A549 (cell line): ENCODE measurements around the gene ZNRD2. TPM values are rescaled to one million over a fixed set of nuclear protein-coding genes. Genes with fewer than 3 reads are reported as not detected.

ENCODE experiments used
- ATAC-seq, 2 experiments: fragments of 200-7000 bp in 1 of 2; fragments of >200 bp in 1 of 2; cut with Nextera tagmentation in 1 of 2; cut with Tn5 transposase in 1 of 2; 3 replicates each; pipeline versions ENCODE4 v1.8.0 to v1.9.1; 2018 to 2020; ENCODE audit warnings: mild to moderate bottlenecking in 1 of 2, moderate library complexity in 1 of 2
- CTCF ChIA-PET: fragments of 300-600 bp; sonication (Branson Sonifier 250); formaldehyde crosslinking; extraction: SDS; loops from one replicate; lab custom pipeline; 2021; ENCODE audit warnings: antibody characterized with exemption, inconsistent platforms; lab: Yijun Ruan, JAX
- POLR2A ChIA-PET: fragments of 350-600 bp; formaldehyde crosslinking; extraction: SDS; loops from one replicate; lab custom pipeline; 2021; ENCODE audit warnings: antibody characterized with exemption, inconsistent platforms; lab: Yijun Ruan, JAX
- DNase-seq, 2 experiments: peaks; one replicate each; pipeline versions ENCODE4 v3.0.0 to v3.0.0-alpha.2; 2011 to 2016; ENCODE audit warnings: low read depth in 1 of 2, low spot score in 1 of 2
- FAIRE-seq: peaks from 2 replicates; lab custom pipeline; 2011; peaks lifted over from hg19 to GRCh38; lab: Jason Lieb, UNC
- H3K27ac ChIP-seq, 2 experiments: fragments of >200 bp; sonication (Bioruptor Twin); formaldehyde crosslinking; 3 replicates each; pipeline ENCODE4 v1.5.1; 2016 to 2017
- H3K4me1 ChIP-seq: fragments of >200 bp; sonication (Bioruptor Twin); formaldehyde crosslinking; 3 replicates; pipeline ENCODE4 v1.6.1; 2016
- H3K4me2 ChIP-seq: fragments of >200 bp; sonication (Bioruptor Twin); formaldehyde crosslinking; 3 replicates; pipeline ENCODE4 v1.6.1; 2016
- H3K4me3 ChIP-seq: fragments of >200 bp; sonication (Bioruptor Twin); formaldehyde crosslinking; 3 replicates; pipeline ENCODE4 v1.5.1; 2016
- H3K9me3 ChIP-seq: fragments of >200 bp; sonication (Bioruptor Twin); formaldehyde crosslinking; 3 replicates; pipeline ENCODE4 v1.6.1; 2016
- CEBPB ChIP-seq, 2 experiments: fragments of >200 bp in 1 of 2; sonication (Bioruptor Twin) in 1 of 2; formaldehyde crosslinking in 1 of 2; IDR thresholded peaks; 2 replicates each; pipeline ENCODE4 v1.6.1; 2012 to 2016
- GATA3 ChIP-seq: IDR thresholded peaks from 2 replicates; pipeline ENCODE4 v1.6.1; 2012; ENCODE audit warnings: borderline replicate concordance
- HEYL ChIP-seq: fragments of 250-450 bp; sonication (Bioruptor Pico); IDR thresholded peaks from 2 replicates; pipeline ENCODE4 v1.8.0; 2021; ENCODE audit warnings: mild to moderate bottlenecking, moderate library complexity
- KDM5A ChIP-seq: fragments of 200-600 bp; sonication (generic); IDR thresholded peaks from 2 replicates; pipeline ENCODE4 v1.6.1; 2016; ENCODE audit warnings: antibody characterized with exemption, mild to moderate bottlenecking
- PBX3 ChIP-seq: IDR thresholded peaks from 2 replicates; pipeline ENCODE4 v1.6.1; 2012
- RCOR1 ChIP-seq: fragments of 150-350 bp; IDR thresholded peaks from 2 replicates; pipeline ENCODE4 v1.6.1; 2014; ENCODE audit warnings: antibody characterized with exemption, low read length, low read depth
- SMC3 ChIP-seq: fragments of >200 bp; sonication (Bioruptor Twin); formaldehyde crosslinking; IDR thresholded peaks from 3 replicates; pipeline ENCODE4 v1.6.1; 2018; ENCODE audit warnings: inconsistent platforms
- TP53 ChIP-seq: fragments of 250-450 bp; sonication (Bioruptor Pico); IDR thresholded peaks from 2 replicates; pipeline ENCODE4 v1.5.0; 2021; ENCODE audit warnings: mild to moderate bottlenecking, moderate library complexity
- ZC3H11A ChIP-seq: fragments of 450-650 bp; IDR thresholded peaks from 2 replicates; pipeline ENCODE4 v1.6.1; 2014; ENCODE audit warnings: antibody characterized with exemption, mild to moderate bottlenecking
- ZSCAN20 ChIP-seq: fragments of 250-450 bp; sonication (Bioruptor Pico); IDR thresholded peaks from 2 replicates; pipeline ENCODE4 v1.8.0; 2022; ENCODE audit warnings: mild to moderate bottlenecking, moderate library complexity
- WGBS: methylation state at CpG from one replicate; pipeline ENCODE4 v1.1.6; 2017; ENCODE audit errors: missing lambda C conversion rate; 5-methylcytosine and 5-hydroxymethylcytosine counted together
- polyA plus RNA-seq, 4 experiments: library from polyadenylated mRNA; depleted of rRNA in 3 of 4; stranded (reverse); fragments of >200 nt; fragmentation: RNase III in 1 of 4; extraction: RNeasy Plus Mini Kit Qiagen cat#74134 plus additional on column Dnase treatment in 1 of 4; gene quantifications; 2 replicates in 3 of 4; 3 replicates in 1 of 4; pipeline ENCODE4 v1.2.3, GENCODE V29; 2011 to 2017
- small RNA-seq, 6 experiments: library from RNA; depleted of rRNA; stranded (forward); fragments of <200 nt; gene quantifications; one replicate each; pipeline ENCODE3, GENCODE V24; 2012
- TF ChIP-seq, protein P1 (sequence below): fragments of >200 bp; sonication (Bioruptor Twin); formaldehyde crosslinking; IDR thresholded peaks from 3 replicates; pipeline ENCODE4 v1.6.1; 2016

Gene ZNRD2
- polyA plus RNA-seq, 2 of the 4 experiments (the other 2 are of a cell fraction) = 28.2 to 66.1 TPM

DNA sequence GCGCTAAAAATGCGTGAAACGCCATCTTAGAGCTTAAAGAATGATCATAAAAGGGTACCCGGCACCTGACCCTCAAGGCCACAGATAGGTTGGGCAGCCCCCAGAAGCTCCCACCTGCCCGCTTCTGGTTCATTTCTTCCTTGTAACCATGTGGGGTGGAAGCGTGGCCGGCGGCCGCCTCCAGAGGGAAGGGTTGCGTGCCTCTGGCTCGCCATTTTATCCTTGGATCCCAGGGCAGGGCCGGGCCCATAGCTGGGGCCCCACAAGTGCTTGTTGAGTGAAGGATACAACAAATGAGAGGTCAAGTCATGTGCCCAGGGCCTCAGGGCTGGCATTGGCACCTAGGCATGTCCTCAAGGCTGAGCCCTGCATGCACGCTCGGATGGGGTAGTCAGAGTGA is 51.2 kb downstream of the ZNRD2 start:
- H3K4me1 ChIP-seq = peaks cover 10% of the 10 kb centered on the region; the same call in 1 of the 3 replicates
- FAIRE-seq = no peak
- ChIA-PET CTCF (interaction anchor here (1.1 to 1.5 kb wide), 4 partner anchors 17 to 423 kb away, joined by 3 to 5 read pairs (median 4); partner anchors contain the start of gene SIPA1), POLR2A (no interaction called here)
- no peak overlapping the region for H3K27ac ChIP-seq
- WGBS = 95% methylated on average over 14 of the region's 14 CpGs
- H3K9me3 ChIP-seq = no peaks in the 10 kb centered on the region
- TF ChIP-seq GATA3 (no peak), CEBPB (IDR thresholded peaks at IDR 0.05) (no peak), SMC3 (no peak), ZSCAN20 (CRISPR knock-in tag) (no peak), ZC3H11A (no peak), RCOR1 (no peak), KDM5A (no peak), PBX3 (no peak), TP53 (CRISPR knock-in tag) (no peak), HEYL (CRISPR knock-in tag) (no peak)
- TF ChIP-seq, protein P1, sequence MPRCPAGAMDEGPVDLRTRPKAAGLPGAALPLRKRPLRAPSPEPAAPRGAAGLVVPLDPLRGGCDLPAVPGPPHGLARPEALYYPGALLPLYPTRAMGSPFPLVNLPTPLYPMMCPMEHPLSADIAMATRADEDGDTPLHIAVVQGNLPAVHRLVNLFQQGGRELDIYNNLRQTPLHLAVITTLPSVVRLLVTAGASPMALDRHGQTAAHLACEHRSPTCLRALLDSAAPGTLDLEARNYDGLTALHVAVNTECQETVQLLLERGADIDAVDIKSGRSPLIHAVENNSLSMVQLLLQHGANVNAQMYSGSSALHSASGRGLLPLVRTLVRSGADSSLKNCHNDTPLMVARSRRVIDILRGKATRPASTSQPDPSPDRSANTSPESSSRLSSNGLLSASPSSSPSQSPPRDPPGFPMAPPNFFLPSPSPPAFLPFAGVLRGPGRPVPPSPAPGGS = no peak
- H3K4me2 ChIP-seq = no peak overlapping the region
- no peak for DNase-seq
- no peak for ATAC-seq
- H3K4me3 ChIP-seq = no peak overlapping the region

Small RNA genes lying within 50 kb of the gene (small RNA-seq; reads per million reads assigned to genes)
- 0 to 0.19 (median 0) reads per million in 6 experiments for gene AP001362.1

Other genes with a start within 250 kb of the ZNRD2 start
- 35.6 and 36.3 TPM in 2 replicates for gene DPF2, start 236.6 kb upstream of the ZNRD2 start, polyA plus RNA-seq (2011; rRNA removed)
- gene DPF2, start 236.6 kb upstream of the ZNRD2 start, polyA plus RNA-seq (2017; fragmentation: RNase III; extraction: RNeasy Plus Mini Kit Qiagen cat#74134 plus additional on column Dnase treatment) = 34.8 to 39.8 TPM (median 35.7 TPM) in 3 replicates
- gene TIGD3, start 215.7 kb upstream of the ZNRD2 start, polyA plus RNA-seq (2011; rRNA removed) = 0.30 and 0.37 TPM in 2 replicates
- 0.54 to 0.71 TPM (median 0.66 TPM) in 3 replicates for gene TIGD3, start 215.7 kb upstream of the ZNRD2 start, polyA plus RNA-seq (2017; fragmentation: RNase III; extraction: RNeasy Plus Mini Kit Qiagen cat#74134 plus additional on column Dnase treatment)
- 3.1 and 4.9 TPM in 2 replicates for gene SLC25A45, start 187.8 kb upstream of the ZNRD2 start, polyA plus RNA-seq (2011; rRNA removed)
- gene SLC25A45, start 187.8 kb upstream of the ZNRD2 start, polyA plus RNA-seq (2017; fragmentation: RNase III; extraction: RNeasy Plus Mini Kit Qiagen cat#74134 plus additional on column Dnase treatment) = 7.9 to 8.6 TPM (median 8.1 TPM) in 3 replicates
- gene FRMD8, start 183.8 kb upstream of the ZNRD2 start, polyA plus RNA-seq (2011; rRNA removed) = 12.2 and 12.9 TPM in 2 replicates
- 16.5 to 20.0 TPM (median 17.4 TPM) in 3 replicates for gene FRMD8, start 183.8 kb upstream of the ZNRD2 start, polyA plus RNA-seq (2017; fragmentation: RNase III; extraction: RNeasy Plus Mini Kit Qiagen cat#74134 plus additional on column Dnase treatment)
- gene NEAT1, start 147.7 kb upstream of the ZNRD2 start, polyA plus RNA-seq (2011; rRNA removed) = 181 and 314 TPM in 2 replicates
- 1,009 to 1,407 TPM (median 1,223 TPM) in 3 replicates for gene NEAT1, start 147.7 kb upstream of the ZNRD2 start, polyA plus RNA-seq (2017; fragmentation: RNase III; extraction: RNeasy Plus Mini Kit Qiagen cat#74134 plus additional on column Dnase treatment)
- gene MALAT1, start 71.4 kb upstream of the ZNRD2 start, polyA plus RNA-seq (2011; rRNA removed) = 1,041 and 1,340 TPM in 2 replicates
- 167 to 203 TPM (median 188 TPM) in 3 replicates for gene MALAT1, start 71.4 kb upstream of the ZNRD2 start, polyA plus RNA-seq (2017; fragmentation: RNase III; extraction: RNeasy Plus Mini Kit Qiagen cat#74134 plus additional on column Dnase treatment)
- 30.8 and 33.6 TPM in 2 replicates for gene SCYL1, start 45.4 kb upstream of the ZNRD2 start, polyA plus RNA-seq (2011; rRNA removed)
- gene SCYL1, start 45.4 kb upstream of the ZNRD2 start, polyA plus RNA-seq (2017; fragmentation: RNase III; extraction: RNeasy Plus Mini Kit Qiagen cat#74134 plus additional on column Dnase treatment) = 41.8 to 46.8 TPM (median 45.9 TPM) in 3 replicates
- 28.6 and 39.9 TPM in 2 replicates for gene LTBP3, start 12.1 kb upstream of the ZNRD2 start, polyA plus RNA-seq (2011; rRNA removed)
- 107 to 134 TPM (median 123 TPM) in 3 replicates for gene LTBP3, start 12.1 kb upstream of the ZNRD2 start, polyA plus RNA-seq (2017; fragmentation: RNase III; extraction: RNeasy Plus Mini Kit Qiagen cat#74134 plus additional on column Dnase treatment)
- 13.5 and 16.9 TPM in 2 replicates for gene FAM89B, start 2.1 kb downstream of the ZNRD2 start, polyA plus RNA-seq (2011; rRNA removed)
- gene FAM89B, start 2.1 kb downstream of the ZNRD2 start, polyA plus RNA-seq (2017; fragmentation: RNase III; extraction: RNeasy Plus Mini Kit Qiagen cat#74134 plus additional on column Dnase treatment) = 18.6 to 23.9 TPM (median 23.1 TPM) in 3 replicates
- 11.6 and 13.8 TPM in 2 replicates for gene EHBP1L1, start 5.6 kb downstream of the ZNRD2 start, polyA plus RNA-seq (2011; rRNA removed)
- 39.8 to 46.0 TPM (median 43.8 TPM) in 3 replicates for gene EHBP1L1, start 5.6 kb downstream of the ZNRD2 start, polyA plus RNA-seq (2017; fragmentation: RNase III; extraction: RNeasy Plus Mini Kit Qiagen cat#74134 plus additional on column Dnase treatment)
- gene KCNK7, start 25.3 kb downstream of the ZNRD2 start, polyA plus RNA-seq (2011; rRNA removed) = 0.11 and 0.13 TPM in 2 replicates
- 0.49 to 0.50 TPM (median 0.50 TPM) in 3 replicates for gene KCNK7, start 25.3 kb downstream of the ZNRD2 start, polyA plus RNA-seq (2017; fragmentation: RNase III; extraction: RNeasy Plus Mini Kit Qiagen cat#74134 plus additional on column Dnase treatment)
- gene MAP3K11, start 43.7 kb downstream of the ZNRD2 start, polyA plus RNA-seq (2011; rRNA removed) = 16.7 and 18.1 TPM in 2 replicates
- gene MAP3K11, start 43.7 kb downstream of the ZNRD2 start, polyA plus RNA-seq (2017; fragmentation: RNase III; extraction: RNeasy Plus Mini Kit Qiagen cat#74134 plus additional on column Dnase treatment) = 30.9 to 34.9 TPM (median 34.5 TPM) in 3 replicates
- 14.2 and 17.2 TPM in 2 replicates for gene PCNX3, start 45.3 kb downstream of the ZNRD2 start, polyA plus RNA-seq (2011; rRNA removed)
- 26.6 to 30.8 TPM (median 29.7 TPM) in 3 replicates for gene PCNX3, start 45.3 kb downstream of the ZNRD2 start, polyA plus RNA-seq (2017; fragmentation: RNase III; extraction: RNeasy Plus Mini Kit Qiagen cat#74134 plus additional on column Dnase treatment)
- 9.9 and 10.4 TPM in 2 replicates for gene SIPA1, start 67.6 kb downstream of the ZNRD2 start, polyA plus RNA-seq (2011; rRNA removed)
- gene SIPA1, start 67.6 kb downstream of the ZNRD2 start, polyA plus RNA-seq (2017; fragmentation: RNase III; extraction: RNeasy Plus Mini Kit Qiagen cat#74134 plus additional on column Dnase treatment) = 16.9 to 21.3 TPM (median 17.4 TPM) in 3 replicates
- 28.9 and 31.8 TPM in 2 replicates for gene RELA, start 92.4 kb downstream of the ZNRD2 start, polyA plus RNA-seq (2011; rRNA removed)
- gene RELA, start 92.4 kb downstream of the ZNRD2 start, polyA plus RNA-seq (2017; fragmentation: RNase III; extraction: RNeasy Plus Mini Kit Qiagen cat#74134 plus additional on column Dnase treatment) = 50.7 to 55.8 TPM (median 55.1 TPM) in 3 replicates
- gene KAT5, start 141.8 kb downstream of the ZNRD2 start, polyA plus RNA-seq (2011; rRNA removed) = 25.8 and 34.6 TPM in 2 replicates
- gene KAT5, start 141.8 kb downstream of the ZNRD2 start, polyA plus RNA-seq (2017; fragmentation: RNase III; extraction: RNeasy Plus Mini Kit Qiagen cat#74134 plus additional on column Dnase treatment) = 39.8 to 44.7 TPM (median 41.2 TPM) in 3 replicates
- 15.1 and 15.8 TPM in 2 replicates for gene RNASEH2C, start 150.3 kb downstream of the ZNRD2 start, polyA plus RNA-seq (2011; rRNA removed)
- 36.4 to 39.3 TPM (median 36.9 TPM) in 3 replicates for gene RNASEH2C, start 150.3 kb downstream of the ZNRD2 start, polyA plus RNA-seq (2017; fragmentation: RNase III; extraction: RNeasy Plus Mini Kit Qiagen cat#74134 plus additional on column Dnase treatment)
- gene AP5B1, start 210.5 kb downstream of the ZNRD2 start, polyA plus RNA-seq (2011; rRNA removed) = 5.2 and 5.8 TPM in 2 replicates
- gene AP5B1, start 210.5 kb downstream of the ZNRD2 start, polyA plus RNA-seq (2017; fragmentation: RNase III; extraction: RNeasy Plus Mini Kit Qiagen cat#74134 plus additional on column Dnase treatment) = 9.0 to 10.2 TPM (median 9.2 TPM) in 3 replicates
- not detected in 2 replicates for gene OVOL1, start 216.6 kb downstream of the ZNRD2 start, polyA plus RNA-seq (2011; rRNA removed)
- gene OVOL1, start 216.6 kb downstream of the ZNRD2 start, polyA plus RNA-seq (2017; fragmentation: RNase III; extraction: RNeasy Plus Mini Kit Qiagen cat#74134 plus additional on column Dnase treatment) = not detected in 3 replicates